Smooth muscle cell (in vitro differentiated cells): ENCODE results near the gene ACOD1. TPM values are rescaled to one million over a fixed set of nuclear protein-coding genes. Genes with fewer than 3 reads are reported as not detected.

Source experiments
- DNase-seq: peaks from one replicate; lab custom pipeline; 2025; ENCODE audit not compliant: unreplicated experiment; lab: John Stamatoyannopoulos, UW
- H2AFZ ChIP-seq: fragments of 200-600 bp; sonication (generic); 2 replicates; pipeline ENCODE4 v1.6.0; 2016; ENCODE audit warnings: antibody characterized with exemption, low read depth, mild to moderate bottlenecking
- H3F3A ChIP-seq: fragments of 200-600 bp; sonication (generic); 2 replicates; pipeline ENCODE4 v1.6.0; 2017; ENCODE audit warnings: antibody characterized with exemption, low read depth
- H3K27ac ChIP-seq: fragments of 200-600 bp; sonication (generic); 2 replicates; pipeline ENCODE4 v1.5.1; 2016; ENCODE audit warnings: low read depth, mild to moderate bottlenecking
- H3K27me3 ChIP-seq: fragments of 200-600 bp; sonication (generic); 2 replicates; pipeline ENCODE4 v1.6.1; 2016; ENCODE audit warnings: low read depth, mild to moderate bottlenecking
- H3K36me3 ChIP-seq: fragments of 200-600 bp; sonication (generic); 2 replicates; pipeline ENCODE4 v1.5.1; 2016; ENCODE audit warnings: low read depth
- H3K4me1 ChIP-seq: fragments of 200-600 bp; sonication (generic); 2 replicates; pipeline ENCODE4 v1.5.1; 2016; ENCODE audit warnings: low read depth
- H3K4me2 ChIP-seq: fragments of 200-600 bp; sonication (generic); 2 replicates; pipeline ENCODE4 v1.6.0; 2016; ENCODE audit warnings: mild to moderate bottlenecking
- H3K4me3 ChIP-seq: fragments of 200-600 bp; sonication (generic); 2 replicates; pipeline ENCODE4 v1.5.1; 2016; ENCODE audit warnings: mild to moderate bottlenecking
- H3K79me2 ChIP-seq: fragments of 200-600 bp; sonication (generic); 2 replicates; pipeline ENCODE4 v1.6.0; 2016; ENCODE audit warnings: low read depth, mild to moderate bottlenecking
- H3K9ac ChIP-seq: fragments of 200-600 bp; sonication (generic); 2 replicates; pipeline ENCODE4 v1.6.0; 2016; ENCODE audit warnings: low read depth
- H3K9me3 ChIP-seq: fragments of 200-600 bp; sonication (generic); replicated peaks from 2 replicates; pipeline ENCODE4 v1.5.1; 2016; ENCODE audit warnings: low read depth
- H4K20me1 ChIP-seq: fragments of 200-600 bp; sonication (generic); 2 replicates; pipeline ENCODE4 v1.6.0; 2016; ENCODE audit warnings: low read depth
- CTCF ChIP-seq: fragments of 200-600 bp; sonication (generic); IDR thresholded peaks from 2 replicates; pipeline ENCODE4 v1.5.1; 2017; ENCODE audit warnings: borderline replicate concordance, mild to moderate bottlenecking, antibody characterized with exemption; ENCODE audit not compliant: insufficient read depth, poor library complexity, severe bottlenecking
- WGBS: methylation state at CpG from one replicate; pipeline ENCODE4 v1.1.7; 2016; ENCODE audit warnings: low lambda C conversion rate; 5-methylcytosine and 5-hydroxymethylcytosine counted together
- polyA plus RNA-seq: library from polyadenylated mRNA; unstranded; fragments of >200 nt; fragmentation: Nextera tagmentation; extraction: Ambion mirVana; gene quantifications from 2 replicates; pipeline ENCODE4 v1.2.1, GENCODE V29; 2016
- total RNA-seq: library from RNA; depleted of rRNA; stranded (reverse); fragments of >200 nt; gene quantifications from 2 replicates; pipeline ENCODE4 v1.2.3, GENCODE V29; 2014

Gene ACOD1
- total and polyA plus RNA-seq, 2 experiments from 2014 or later: not detected

- no peaks in the 10 kb centered on the region for H3K79me2 ChIP-seq
- H3K9me3 ChIP-seq: no peaks in the 10 kb centered on the region
- TF ChIP-seq CTCF: no peak
- no peak overlapping the region for H3K4me2 ChIP-seq
- DNase-seq: no peak
- H3K4me3 ChIP-seq: no peak overlapping the region
- peaks cover 4% of the 10 kb centered on the region for H3K4me1 ChIP-seq
- H3K9ac ChIP-seq: no peak overlapping the region
- H3K27ac ChIP-seq: no peak overlapping the region
- H4K20me1 ChIP-seq: no peaks in the 10 kb centered on the region
- no peak overlapping the region for H2AFZ ChIP-seq
- no peaks in the 10 kb centered on the region for H3K36me3 ChIP-seq
- H3F3A ChIP-seq: no peaks in the 10 kb centered on the region
- H3K27me3 ChIP-seq: peaks cover 22% of the 10 kb centered on the region
- 75% methylated on average over 5 of the region's 5 CpGs for WGBS
Observed at GRCh38 chr13:76983676-76984075, 35.4 kb downstream of the ACOD1 start.

- 36% methylated on average over 15 of the region's 15 CpGs for WGBS
- peaks cover 21% of the 10 kb centered on the region for H3K79me2 ChIP-seq
- no peak for DNase-seq
- peak overlapping the region; percentile 80 for H3K4me3 ChIP-seq
- peak overlapping the region; percentile 45 for H3K27ac ChIP-seq
- H3K36me3 ChIP-seq: no peaks in the 10 kb centered on the region
- H3K9me3 ChIP-seq: no peaks in the 10 kb centered on the region
- peaks cover 9% of the 10 kb centered on the region for H3K4me1 ChIP-seq
- no peak for TF ChIP-seq CTCF
- peaks cover 3% of the 10 kb centered on the region for H3K27me3 ChIP-seq
- H3K4me2 ChIP-seq: peak overlapping the region; percentile 83
- peak overlapping the region; percentile 86 for H2AFZ ChIP-seq
- peak overlapping the region; percentile 89 for H3K9ac ChIP-seq
- H4K20me1 ChIP-seq: no peaks in the 10 kb centered on the region
- H3F3A ChIP-seq: no peaks in the 10 kb centered on the region
Observed at GRCh38 chr13:76991432-76991795, 43.1 kb downstream of the ACOD1 start.

GRCh38 chr13:76991796-76992547 is 43.7 kb downstream of the ACOD1 start, which contains the start of gene CLN5:
CLN5 (plus strand) TSS chr13:76992081; CDS start chr13:76992099, 18 bp downstream.
- H3K79me2 ChIP-seq: peaks cover 21% of the 10 kb centered on the region
- 1% methylated on average over 73 of the region's 73 CpGs for WGBS
- no peaks in the 10 kb centered on the region for H3F3A ChIP-seq
- no peak for TF ChIP-seq CTCF
- H3K4me2 ChIP-seq: peak within 1 kb of the TSS; percentile 83
- peak within 1 kb of the TSS; percentile 80 for H3K4me3 ChIP-seq
- H3K27ac ChIP-seq: peak within 1 kb of the TSS; percentile 45
- H3K36me3 ChIP-seq: no peaks in the 10 kb centered on the region
- no peaks in the 10 kb centered on the region for H3K9me3 ChIP-seq
- peak; percentile 65 for DNase-seq
- peaks cover 9% of the 10 kb centered on the region for H3K4me1 ChIP-seq
- peaks cover 3% of the 10 kb centered on the region for H3K27me3 ChIP-seq
- H2AFZ ChIP-seq: peak within 1 kb of the TSS; percentile 86
- H3K9ac ChIP-seq: peak within 1 kb of the TSS; percentile 89
- H4K20me1 ChIP-seq: no peaks in the 10 kb centered on the region
